GM23338 (cell line): Measurements from ENCODE around the gene PSMD13.

Source experiments
- CREB1 ChIP-seq: fragments of 250-450 bp; sonication (Bioruptor Pico); IDR thresholded peaks from 2 replicates; pipeline ENCODE4 v1.5.0; 2020; ENCODE audit warnings: low read depth, mild to moderate bottlenecking, moderate library complexity
- EZH2 ChIP-seq: fragments of 200-600 bp; sonication (generic); IDR thresholded peaks from one replicate; pipeline ENCODE4 v1.8.0; 2017; ENCODE audit warnings: antibody characterized with exemption, mild to moderate bottlenecking, low read depth; ENCODE audit not compliant: unreplicated experiment
- TF ChIP-seq, protein P1 (sequence below), 2 experiments: fragments of 200-600 bp in 1 of 2; sonication (generic) in 1 of 2; conservative IDR thresholded peaks; 2 replicates each; pipeline versions ENCODE4 v1.5.1 to v1.6.1; 2016 to 2017; ENCODE audit warnings: antibody characterized with exemption in 2 of 2, low read depth in 2 of 2, mild to moderate bottlenecking in 2 of 2, moderate library complexity in 1 of 2

DNA sequence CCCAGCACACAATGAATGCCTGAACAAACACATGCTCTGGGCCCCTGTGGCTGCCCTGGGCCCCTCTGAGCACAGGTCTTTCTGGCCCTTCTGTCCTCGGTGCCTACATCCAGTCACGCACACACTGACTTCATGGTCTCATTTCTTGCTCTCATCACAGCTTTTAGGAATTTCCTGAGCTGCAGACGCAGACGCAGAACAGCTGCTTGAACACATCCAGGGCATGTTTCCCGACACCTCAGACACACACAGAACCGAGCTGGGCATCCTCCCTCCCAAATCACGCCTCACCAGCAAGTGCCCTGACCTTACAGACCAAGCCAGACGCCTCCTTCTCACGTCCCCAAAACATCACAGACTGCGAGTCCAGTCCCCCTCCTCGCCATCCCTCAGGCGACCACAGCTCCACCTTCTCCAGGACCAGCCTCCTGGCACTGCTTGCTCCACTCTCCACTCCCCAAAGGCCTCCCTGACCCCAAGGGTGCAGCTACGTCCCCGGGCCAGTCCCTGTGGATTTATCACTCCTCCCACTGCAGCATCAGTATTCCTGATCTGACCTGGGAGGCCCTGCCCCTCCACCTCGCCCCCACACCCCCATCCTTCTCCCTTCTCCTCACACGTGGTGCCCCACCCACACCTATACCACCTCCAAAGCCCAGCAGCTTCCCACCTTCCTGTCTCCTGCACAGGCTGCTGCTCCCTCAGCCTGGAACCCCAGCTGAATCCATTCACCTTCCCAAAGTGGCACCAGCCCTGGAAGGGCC lies 13.6 kb upstream of the PSMD13 start:
- TF ChIP-seq, protein P1, sequence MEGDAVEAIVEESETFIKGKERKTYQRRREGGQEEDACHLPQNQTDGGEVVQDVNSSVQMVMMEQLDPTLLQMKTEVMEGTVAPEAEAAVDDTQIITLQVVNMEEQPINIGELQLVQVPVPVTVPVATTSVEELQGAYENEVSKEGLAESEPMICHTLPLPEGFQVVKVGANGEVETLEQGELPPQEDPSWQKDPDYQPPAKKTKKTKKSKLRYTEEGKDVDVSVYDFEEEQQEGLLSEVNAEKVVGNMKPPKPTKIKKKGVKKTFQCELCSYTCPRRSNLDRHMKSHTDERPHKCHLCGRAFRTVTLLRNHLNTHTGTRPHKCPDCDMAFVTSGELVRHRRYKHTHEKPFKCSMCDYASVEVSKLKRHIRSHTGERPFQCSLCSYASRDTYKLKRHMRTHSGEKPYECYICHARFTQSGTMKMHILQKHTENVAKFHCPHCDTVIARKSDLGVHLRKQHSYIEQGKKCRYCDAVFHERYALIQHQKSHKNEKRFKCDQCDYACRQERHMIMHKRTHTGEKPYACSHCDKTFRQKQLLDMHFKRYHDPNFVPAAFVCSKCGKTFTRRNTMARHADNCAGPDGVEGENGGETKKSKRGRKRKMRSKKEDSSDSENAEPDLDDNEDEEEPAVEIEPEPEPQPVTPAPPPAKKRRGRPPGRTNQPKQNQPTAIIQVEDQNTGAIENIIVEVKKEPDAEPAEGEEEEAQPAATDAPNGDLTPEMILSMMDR (conservative IDR thresholded peaks at IDR 0.05; ENCODE audit: low read depth in 2 of 2): no peak
- TF ChIP-seq EZH2 (no peak), CREB1 (CRISPR knock-in tag) (no peak)
